Lower leg skin (tissue), 3 donors: ENCODE data around the gene ABCG4.

Experiments
- POLR2A ChIP-seq, 2 donors: fragments of 450-650 bp; IDR thresholded peaks; one replicate each; pipeline ENCODE4 v1.6.1; 2016 to 2017; ENCODE audit warnings: antibody characterized with exemption in 2 of 2, mild to moderate bottlenecking in 1 of 2, moderate library complexity in 1 of 2
- TF ChIP-seq, protein P1 (sequence below), 3 donors: fragments of 450-650 bp; IDR thresholded peaks; one replicate each; pipeline ENCODE4 v1.5.1; 2016; ENCODE audit warnings: antibody characterized with exemption in 3 of 3, mild to moderate bottlenecking in 3 of 3, moderate library complexity in 2 of 3

DNA sequence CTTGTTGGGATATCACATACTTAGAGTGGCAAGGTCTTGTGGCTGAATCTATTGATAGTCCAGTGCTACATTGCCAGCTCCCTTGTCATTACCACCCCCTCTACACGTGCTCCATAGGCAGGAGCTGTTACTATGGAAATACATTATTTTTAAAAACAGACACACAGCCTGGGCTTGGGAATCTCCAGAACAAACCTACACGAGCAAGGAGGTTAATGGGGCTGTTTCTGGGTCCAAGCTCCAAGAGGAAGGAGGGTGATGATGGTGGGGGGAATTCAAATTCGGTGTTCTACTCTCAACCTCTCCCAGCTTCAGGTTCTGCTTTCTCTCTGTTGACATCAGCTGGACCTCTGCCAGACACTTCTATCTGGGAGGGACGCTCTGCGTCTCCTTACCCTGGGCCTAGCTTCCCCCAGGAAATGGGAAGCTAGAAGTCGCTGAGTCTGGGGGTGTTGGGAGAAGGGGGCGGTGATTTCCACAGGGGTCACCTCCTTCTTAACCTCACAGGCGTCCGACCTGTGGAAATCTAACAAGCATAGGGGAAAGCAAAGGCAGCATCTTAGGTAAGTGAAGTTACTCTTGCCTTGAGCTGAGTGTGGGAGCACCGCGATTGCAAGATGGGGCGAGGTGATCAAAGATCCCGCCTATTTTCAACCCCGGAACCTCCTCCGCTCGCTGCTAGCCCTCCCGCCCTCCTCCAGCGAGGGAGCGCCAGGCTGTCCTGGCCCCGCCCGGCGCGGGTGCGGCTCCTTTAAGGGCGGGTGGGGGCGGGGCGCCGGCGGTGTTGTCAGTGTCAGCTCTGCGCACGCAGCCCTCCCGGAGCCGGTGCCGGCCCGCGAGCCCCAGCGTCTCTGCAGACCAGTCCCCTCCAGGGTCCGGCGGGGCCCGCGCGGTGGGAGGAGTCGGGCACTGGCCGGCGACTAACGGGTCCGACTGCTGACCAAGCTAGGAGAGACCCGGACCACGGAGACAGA lies 42.0 kb upstream of the ABCG4 start, which contains the start of gene C2CD2L:
- TF ChIP-seq, protein P1, sequence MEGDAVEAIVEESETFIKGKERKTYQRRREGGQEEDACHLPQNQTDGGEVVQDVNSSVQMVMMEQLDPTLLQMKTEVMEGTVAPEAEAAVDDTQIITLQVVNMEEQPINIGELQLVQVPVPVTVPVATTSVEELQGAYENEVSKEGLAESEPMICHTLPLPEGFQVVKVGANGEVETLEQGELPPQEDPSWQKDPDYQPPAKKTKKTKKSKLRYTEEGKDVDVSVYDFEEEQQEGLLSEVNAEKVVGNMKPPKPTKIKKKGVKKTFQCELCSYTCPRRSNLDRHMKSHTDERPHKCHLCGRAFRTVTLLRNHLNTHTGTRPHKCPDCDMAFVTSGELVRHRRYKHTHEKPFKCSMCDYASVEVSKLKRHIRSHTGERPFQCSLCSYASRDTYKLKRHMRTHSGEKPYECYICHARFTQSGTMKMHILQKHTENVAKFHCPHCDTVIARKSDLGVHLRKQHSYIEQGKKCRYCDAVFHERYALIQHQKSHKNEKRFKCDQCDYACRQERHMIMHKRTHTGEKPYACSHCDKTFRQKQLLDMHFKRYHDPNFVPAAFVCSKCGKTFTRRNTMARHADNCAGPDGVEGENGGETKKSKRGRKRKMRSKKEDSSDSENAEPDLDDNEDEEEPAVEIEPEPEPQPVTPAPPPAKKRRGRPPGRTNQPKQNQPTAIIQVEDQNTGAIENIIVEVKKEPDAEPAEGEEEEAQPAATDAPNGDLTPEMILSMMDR (IDR thresholded peaks at IDR 0.05), result no peak
- TF ChIP-seq POLR2A (IDR thresholded peaks at IDR 0.05), result no peak
